HT1080 (cell line): ENCODE measurements around the gene RARB. TPM values are rescaled to one million over a fixed set of nuclear protein-coding genes. Genes with fewer than 3 reads are reported as not detected.
A peak's percentile ranks its signal among the peaks of the same experiment; 100 is the strongest.

Source experiments
- DNase-seq: peaks from one replicate; pipeline ENCODE4 v3.0.0-alpha.2; 2015; ENCODE audit warnings: low read depth
- total RNA-seq: library from RNA; depleted of rRNA; stranded (reverse); fragments of >200 nt; shearing (Covaris generic); gene quantifications from 2 replicates; pipeline ENCODE4 v1.2.3, GENCODE V29; 2014

The RARB gene
- total RNA-seq, 1 experiment from 2014 or later: 0.40 TPM

GRCh38 chr3:25447285-25447684 lies 19.2 kb downstream of the RARB start:
- DNase-seq: no peak

GRCh38 chr3:25447925-25448324 lies 19.9 kb downstream of the RARB start:
- no peak for DNase-seq

- peak; percentile 18 for DNase-seq
Observed at GRCh38 chr3:25448750-25449692, 21.0 kb downstream of the RARB start.

- no peak for DNase-seq
Observed at GRCh38 chr3:25449857-25450256, 21.8 kb downstream of the RARB start.

GRCh38 chr3:25452192-25452591 lies 24.1 kb downstream of the RARB start:
- DNase-seq: no peak

- no peak for DNase-seq
Observed at GRCh38 chr3:25452740-25453139, 24.7 kb downstream of the RARB start.

- DNase-seq: no peak
Observed at GRCh38 chr3:25453619-25454004, 25.5 kb downstream of the RARB start.

- no peak for DNase-seq
Observed at GRCh38 chr3:25454005-25454927, 26.2 kb downstream of the RARB start.

GRCh38 chr3:25455441-25456132 lies 27.5 kb downstream of the RARB start:
- DNase-seq: no peak

GRCh38 chr3:25456723-25457670 lies 28.9 kb downstream of the RARB start:
- DNase-seq: no peak

- no peak for DNase-seq
Observed at GRCh38 chr3:25457671-25458419, 29.8 kb downstream of the RARB start.

- no peak for DNase-seq
Observed at GRCh38 chr3:25458420-25458814, 30.4 kb downstream of the RARB start.

- no peak for DNase-seq
Observed at GRCh38 chr3:25460751-25461150, 32.7 kb downstream of the RARB start.

GRCh38 chr3:25461946-25462345 lies 33.9 kb downstream of the RARB start:
- no peak for DNase-seq

GRCh38 chr3:25462495-25462894 lies 34.4 kb downstream of the RARB start:
- DNase-seq: no peak

GRCh38 chr3:25463836-25464418 lies 35.9 kb downstream of the RARB start:
- no peak for DNase-seq

- no peak for DNase-seq
Observed at GRCh38 chr3:25465266-25465860, 37.3 kb downstream of the RARB start.

GRCh38 chr3:25468866-25469319 lies 40.8 kb downstream of the RARB start:
- DNase-seq: no peak

- DNase-seq: no peak
Observed at GRCh38 chr3:25469558-25469957, 41.5 kb downstream of the RARB start.
